Vagina (tissue), 2 donors: ENCODE data around the gene CORO2B.

Source experiments
- POLR2A ChIP-seq, 2 donors: fragments of 450-650 bp; IDR thresholded peaks; one replicate each; pipeline ENCODE4 v1.6.1; 2017; ENCODE audit warnings: antibody characterized with exemption in 2 of 2, mild to moderate bottlenecking in 2 of 2, moderate library complexity in 2 of 2
- POLR2AphosphoS5 ChIP-seq, 2 donors: sonication (generic); formaldehyde crosslinking; IDR thresholded peaks; one replicate each; pipeline ENCODE4 v1.9.0; 2017; ENCODE audit warnings: antibody characterized with exemption in 2 of 2, mild to moderate bottlenecking in 2 of 2, low read depth in 1 of 2; ENCODE audit not compliant: insufficient read depth in 1 of 2
- TF ChIP-seq, protein P1 (sequence below), 3 experiments: fragments of 450-650 bp in 2 of 3; fragments of 200-600 bp in 1 of 3; sonication (generic) in 1 of 3; IDR thresholded peaks; one replicate each; pipeline ENCODE4 v1.5.1; 2017 to 2019; ENCODE audit warnings: antibody characterized with exemption in 3 of 3, mild to moderate bottlenecking in 2 of 3, moderate library complexity in 2 of 3

DNA sequence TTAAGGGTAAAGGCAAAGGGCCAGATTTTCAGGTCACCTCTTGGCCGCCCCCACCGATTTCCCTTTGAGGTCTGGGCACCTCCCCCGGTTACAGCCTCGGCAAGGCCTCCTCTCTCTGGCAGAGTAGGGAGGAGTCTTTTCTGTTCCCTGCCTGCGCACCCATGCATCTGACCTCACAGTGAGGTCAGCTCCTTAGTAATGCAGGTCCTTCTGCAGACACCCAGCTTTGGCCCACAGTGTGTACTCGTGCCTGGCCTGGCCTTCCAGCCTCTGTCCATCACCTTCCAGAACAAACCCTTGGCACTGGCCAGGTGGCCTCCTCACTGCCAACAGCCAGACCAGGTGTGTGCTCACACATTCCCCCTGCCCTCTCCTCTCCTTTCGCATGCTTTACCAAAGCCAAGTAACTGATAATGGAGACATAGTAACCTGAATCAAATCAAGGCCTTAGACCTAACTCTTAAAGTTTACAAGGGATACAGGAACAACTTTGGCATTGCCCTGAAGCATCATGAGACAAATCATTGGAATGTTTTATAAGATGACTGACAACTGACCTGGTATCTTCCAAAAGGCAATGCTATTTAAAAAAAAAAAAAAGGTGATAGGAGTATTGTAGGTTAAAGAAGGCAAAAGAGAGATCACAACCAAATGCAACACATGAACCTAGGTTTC lies 61.3 kb downstream of the CORO2B start:
- TF ChIP-seq, protein P1, sequence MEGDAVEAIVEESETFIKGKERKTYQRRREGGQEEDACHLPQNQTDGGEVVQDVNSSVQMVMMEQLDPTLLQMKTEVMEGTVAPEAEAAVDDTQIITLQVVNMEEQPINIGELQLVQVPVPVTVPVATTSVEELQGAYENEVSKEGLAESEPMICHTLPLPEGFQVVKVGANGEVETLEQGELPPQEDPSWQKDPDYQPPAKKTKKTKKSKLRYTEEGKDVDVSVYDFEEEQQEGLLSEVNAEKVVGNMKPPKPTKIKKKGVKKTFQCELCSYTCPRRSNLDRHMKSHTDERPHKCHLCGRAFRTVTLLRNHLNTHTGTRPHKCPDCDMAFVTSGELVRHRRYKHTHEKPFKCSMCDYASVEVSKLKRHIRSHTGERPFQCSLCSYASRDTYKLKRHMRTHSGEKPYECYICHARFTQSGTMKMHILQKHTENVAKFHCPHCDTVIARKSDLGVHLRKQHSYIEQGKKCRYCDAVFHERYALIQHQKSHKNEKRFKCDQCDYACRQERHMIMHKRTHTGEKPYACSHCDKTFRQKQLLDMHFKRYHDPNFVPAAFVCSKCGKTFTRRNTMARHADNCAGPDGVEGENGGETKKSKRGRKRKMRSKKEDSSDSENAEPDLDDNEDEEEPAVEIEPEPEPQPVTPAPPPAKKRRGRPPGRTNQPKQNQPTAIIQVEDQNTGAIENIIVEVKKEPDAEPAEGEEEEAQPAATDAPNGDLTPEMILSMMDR (IDR thresholded peaks at IDR 0.05) = no peak
- TF ChIP-seq POLR2A (IDR thresholded peaks at IDR 0.05) = no peak
- no peak for TF ChIP-seq POLR2AphosphoS5 (IDR thresholded peaks at IDR 0.05; ENCODE audit: insufficient read depth in 1 of 2, low read depth in 1 of 2)
